IMR-90 (cell line): ENCODE measurements around the gene VPS35L. TPM values are rescaled to one million over a fixed set of nuclear protein-coding genes. Genes with fewer than 3 reads are reported as not detected.

Experiments
- ATAC-seq: fragments of 200-7000 bp; cut with Tn5 transposase; 2 replicates; pipeline ENCODE4 v1.9.1; 2020; ENCODE audit warnings: low read depth, mild to moderate bottlenecking, moderate library complexity
- BruUV-seq: library from RNA; stranded (reverse); fragments of 400-500 nt; replicated peaks from 2 replicates; lab custom pipeline; 2021; lab: Mats Ljungman, UMichigan
- CTCF ChIA-PET: fragments of 300-600 bp; formaldehyde crosslinking; extraction: SDS; loops from one replicate; lab custom pipeline; 2021; ENCODE audit warnings: antibody characterized with exemption; lab: Yijun Ruan, JAX
- POLR2A ChIA-PET: fragments of 300-600 bp; sonication (Branson Sonifier 250); formaldehyde crosslinking; loops from one replicate; lab custom pipeline; 2022; ENCODE audit warnings: antibody characterized with exemption; ENCODE audit not compliant: unreplicated experiment; lab: Charles Lee
- DNase-seq: peaks from one replicate; pipeline ENCODE4 v3.0.0; 2013
- H2AFZ ChIP-seq: replicated peaks from 2 replicates; pipeline ENCODE3; 2013; ENCODE audit warnings: low read length, mild to moderate bottlenecking; ENCODE audit not compliant: poor library complexity
- H2AK5ac ChIP-seq: 2 replicates; pipeline ENCODE4 v1.6.1; 2013; ENCODE audit warnings: low read depth, low read length, inconsistent platforms
- H2AK9ac ChIP-seq: replicated peaks from 2 replicates; pipeline ENCODE3; 2013; ENCODE audit warnings: mild to moderate bottlenecking, low read depth, low read length, moderate library complexity; ENCODE audit not compliant: poor library complexity
- H2BK120ac ChIP-seq: 2 replicates; pipeline ENCODE4 v1.6.1; 2013; ENCODE audit warnings: low read depth, low read length, inconsistent platforms
- H2BK15ac ChIP-seq: 3 replicates; pipeline ENCODE4 v1.6.1; 2013; ENCODE audit warnings: low read depth, low read length, inconsistent platforms
- H2BK20ac ChIP-seq: 2 replicates; pipeline ENCODE4 v1.6.1; 2013; ENCODE audit warnings: low read depth, mild to moderate bottlenecking, inconsistent platforms, low read length, moderate library complexity
- H2BK5ac ChIP-seq: 2 replicates; pipeline ENCODE4 v1.6.1; 2013; ENCODE audit warnings: mild to moderate bottlenecking, low read depth, low read length, inconsistent platforms; ENCODE audit not compliant: poor library complexity, severe bottlenecking
- H3K14ac ChIP-seq: replicated peaks from 2 replicates; pipeline ENCODE4 v1.6.1; 2013; ENCODE audit warnings: low read depth, low read length, inconsistent platforms
- H3K18ac ChIP-seq: 2 replicates; pipeline ENCODE4 v1.6.1; 2013; ENCODE audit warnings: low read depth, low read length, control low read depth
- H3K23ac ChIP-seq: 2 replicates; pipeline ENCODE4 v1.6.1; 2013; ENCODE audit warnings: low read depth, low read length, inconsistent platforms
- H3K27ac ChIP-seq: 2 replicates; pipeline ENCODE4 v1.5.1; 2013; ENCODE audit warnings: mild to moderate bottlenecking, control low read depth, low read length; ENCODE audit not compliant: insufficient read depth
- H3K27me3 ChIP-seq: 2 replicates; pipeline ENCODE4 v1.6.1; 2013; ENCODE audit warnings: low read length; ENCODE audit not compliant: control insufficient read depth, insufficient read depth
- H3K36me3 ChIP-seq: 2 replicates; pipeline ENCODE4 v1.6.1; 2013; ENCODE audit warnings: low read length, mixed read lengths; ENCODE audit not compliant: control insufficient read depth, insufficient read depth
- H3K4ac ChIP-seq: 2 replicates; pipeline ENCODE4 v1.6.1; 2013; ENCODE audit warnings: low read depth, low read length, inconsistent platforms
- H3K4me1 ChIP-seq: 2 replicates; pipeline ENCODE4 v1.6.1; 2013; ENCODE audit warnings: low read length, mixed read lengths; ENCODE audit not compliant: control insufficient read depth, insufficient read depth
- H3K4me2 ChIP-seq: 2 replicates; pipeline ENCODE4 v1.6.1; 2013; ENCODE audit warnings: low read depth, mild to moderate bottlenecking, control low read depth, low read length, moderate library complexity
- H3K4me3 ChIP-seq: 2 replicates; pipeline ENCODE4 v1.5.1; 2013; ENCODE audit warnings: low read depth, mild to moderate bottlenecking, control low read depth, low read length, moderate library complexity; ENCODE audit not compliant: insufficient read depth
- H3K56ac ChIP-seq: 2 replicates; pipeline ENCODE4 v1.6.1; 2013; ENCODE audit warnings: low read length, inconsistent platforms; ENCODE audit not compliant: insufficient read depth; ENCODE audit errors: extremely low read depth
- H3K79me1 ChIP-seq, 2 experiments: 2 replicates each; pipeline ENCODE4 v1.6.1; 2013; ENCODE audit warnings: low read length in 2 of 2, inconsistent platforms in 1 of 2, low read depth in 1 of 2
- H3K9ac ChIP-seq: 2 replicates; pipeline ENCODE4 v1.6.1; 2013; ENCODE audit warnings: low read depth, low read length, control low read depth
- H3K9me1 ChIP-seq: 2 replicates; pipeline ENCODE4 v1.6.1; 2013; ENCODE audit warnings: low read length, inconsistent platforms; ENCODE audit not compliant: insufficient read depth
- H3K9me3 ChIP-seq: 2 replicates; pipeline ENCODE4 v1.6.1; 2013; ENCODE audit warnings: low read length; ENCODE audit not compliant: control insufficient read depth, insufficient read depth
- H4K20me1 ChIP-seq: 2 replicates; pipeline ENCODE4 v1.6.1; 2013; ENCODE audit warnings: low read length, inconsistent platforms; ENCODE audit not compliant: insufficient read depth
- H4K5ac ChIP-seq: 2 replicates; pipeline ENCODE4 v1.6.1; 2013; ENCODE audit warnings: mild to moderate bottlenecking, low read depth, low read length, control low read depth
- H4K8ac ChIP-seq, 2 experiments: 2 replicates each; pipeline ENCODE4 v1.6.1; 2013; ENCODE audit warnings: low read depth in 2 of 2, low read length in 2 of 2, control low read depth in 1 of 2, inconsistent platforms in 1 of 2
- H4K91ac ChIP-seq: 2 replicates; pipeline ENCODE4 v1.6.1; 2013; ENCODE audit warnings: low read depth, low read length, inconsistent platforms; ENCODE audit not compliant: insufficient read depth
- BHLHE40 ChIP-seq: fragments of 150-350 bp; IDR thresholded peaks from 2 replicates; pipeline ENCODE4 v1.6.1; 2016; ENCODE audit warnings: mild to moderate bottlenecking, low read depth, low read length
- FOS ChIP-seq: fragments of 150-350 bp; IDR thresholded peaks from 2 replicates; pipeline ENCODE4 v1.6.1; 2016; ENCODE audit warnings: low read depth, low read length
- MAFK ChIP-seq: IDR thresholded peaks from 2 replicates; pipeline ENCODE4 v1.6.1; 2012; ENCODE audit warnings: low read depth, low read length, improper control_type of control experiment
- MXI1 ChIP-seq: IDR thresholded peaks from 2 replicates; pipeline ENCODE4 v1.6.1; 2012; ENCODE audit warnings: low read depth, mild to moderate bottlenecking, low read length, moderate library complexity, borderline replicate concordance
- SMC3 ChIP-seq: fragments of 150-350 bp; IDR thresholded peaks from 2 replicates; pipeline ENCODE4 v1.6.1; 2016; ENCODE audit warnings: low read depth, mild to moderate bottlenecking, antibody characterized with exemption, low read length, moderate library complexity
- WGBS, 2 experiments: methylation state at CpG; one replicate each; pipeline versions ENCODE4 v1.1.5 to v1.1.7; 2013; ENCODE audit warnings: missing lambda C conversion rate in 2 of 2; ENCODE audit not compliant: insufficient read length in 1 of 2; ENCODE audit errors: extremely low coverage in 2 of 2; 5-methylcytosine and 5-hydroxymethylcytosine counted together
- dilution Hi-C: fragments of 300-500 bp; cut with HindIII; formaldehyde crosslinking; loops from one replicate; pipeline ENCODE4 v1.14.3; 2018; ENCODE audit warnings: low sequenced_read_pairs; ENCODE audit not compliant: unreplicated experiment
- in situ Hi-C: fragments of 300-500 bp; cut with MboI; formaldehyde crosslinking; loops from 3 replicates; pipeline ENCODE4 v1.14.3; 2019; ENCODE audit warnings: low sequenced_read_pairs, inconsistent platforms, mixed read lengths
- intact Hi-C: fragments of 100-400 bp; cut with micrococcal nuclease; formaldehyde crosslinking; loops from 2 replicates; pipeline ENCODE4 v1.10.0; 2022
- polyA plus RNA-seq, 3 experiments: library from polyadenylated mRNA; depleted of rRNA; stranded (reverse); fragments of >200 nt; gene quantifications; 2 replicates each; pipeline ENCODE4 v1.2.3, GENCODE V29; 2012; ENCODE audit warnings: low replicate concordance in 1 of 3
- total RNA-seq: library from RNA; depleted of rRNA; stranded (reverse); fragments of >200 nt; gene quantifications from 2 replicates; pipeline ENCODE4 v1.2.3, GENCODE V29; 2012

The VPS35L gene
- total and polyA plus RNA-seq, 2 of the 4 experiments (the other 2 are of a cell fraction) = 28.0 to 40.1 TPM

GRCh38 chr16:19604911-19605310 lies 49.4 kb downstream of the VPS35L start (continued):
- TF ChIP-seq MXI1 = no peak
- TF ChIP-seq FOS = no peak
- no peak for TF ChIP-seq BHLHE40
- no peak for TF ChIP-seq MAFK

GRCh38 chr16:19605701-19606100 lies 50.2 kb downstream of the VPS35L start:
- no peak overlapping the region for H3K23ac ChIP-seq
- no peaks in the 10 kb centered on the region for H4K20me1 ChIP-seq
- no peak overlapping the region for H4K91ac ChIP-seq
- no peak for TF ChIP-seq BHLHE40
- no peak for TF ChIP-seq SMC3
- in situ Hi-C loops = loop anchor here (25.0 kb wide), 1 partner anchor 782 kb away; no protein-coding TSS in a partner anchor
- no peak overlapping the region for H4K5ac ChIP-seq
- H3K4me3 ChIP-seq = no peak overlapping the region
- no peaks in the 10 kb centered on the region; a peak in 1 of 4 replicates for H3K79me1 ChIP-seq
- H3K4me2 ChIP-seq = no peak overlapping the region
- H3K27ac ChIP-seq = no peak overlapping the region
- H2BK120ac ChIP-seq = no peak overlapping the region
- POLR2A ChIA-PET = no interaction called here
- H3K56ac ChIP-seq = no peak overlapping the region
- no peak overlapping the region for H2AK9ac ChIP-seq
- no peak overlapping the region for H3K14ac ChIP-seq
- no peak overlapping the region for H3K4ac ChIP-seq
- ATAC-seq (no peak), DNase-seq (no peak)
- H3K9ac ChIP-seq = no peak overlapping the region
- H2BK20ac ChIP-seq = no peak overlapping the region
- H4K8ac ChIP-seq = no peak overlapping the region
- CTCF ChIA-PET = interaction anchor here (1.4 to 2.0 kb wide), 3 partner anchors 22 to 281 kb away, joined by 4 to 6 read pairs (median 5); no protein-coding TSS in a partner anchor
- H2AK5ac ChIP-seq = no peak overlapping the region
- no peak overlapping the region for H2BK15ac ChIP-seq
- no TSS peak for BruUV-seq
- H3K9me3 ChIP-seq = no peaks in the 10 kb centered on the region
- dilution Hi-C loops = loop anchor here (25.0 kb wide), 1 partner anchor 282 kb away; the partner anchor contains the start of gene GPRC5B
- no peaks in the 10 kb centered on the region for H3K4me1 ChIP-seq
- no CpG with 5 or more reads among the region's 1 CpG for WGBS, 2 experiments
- no peak overlapping the region for H2AFZ ChIP-seq
- H3K27me3 ChIP-seq = no peaks in the 10 kb centered on the region
- intact Hi-C loops = loop anchor here (10.0 kb wide), 1 partner anchor 109 kb away; the partner anchor contains the start of genes IQCK and KNOP1
- H3K36me3 ChIP-seq = peaks cover 22% of the 10 kb centered on the region
- H3K9me1 ChIP-seq = no peaks in the 10 kb centered on the region
- H2BK5ac ChIP-seq = no peak overlapping the region
- H3K18ac ChIP-seq = no peak overlapping the region
